ENCODE data around the gene KCNMA1.
A peak's percentile ranks its signal among the peaks of the same experiment; 100 is the strongest.

The KCNMA1 gene

DNA sequence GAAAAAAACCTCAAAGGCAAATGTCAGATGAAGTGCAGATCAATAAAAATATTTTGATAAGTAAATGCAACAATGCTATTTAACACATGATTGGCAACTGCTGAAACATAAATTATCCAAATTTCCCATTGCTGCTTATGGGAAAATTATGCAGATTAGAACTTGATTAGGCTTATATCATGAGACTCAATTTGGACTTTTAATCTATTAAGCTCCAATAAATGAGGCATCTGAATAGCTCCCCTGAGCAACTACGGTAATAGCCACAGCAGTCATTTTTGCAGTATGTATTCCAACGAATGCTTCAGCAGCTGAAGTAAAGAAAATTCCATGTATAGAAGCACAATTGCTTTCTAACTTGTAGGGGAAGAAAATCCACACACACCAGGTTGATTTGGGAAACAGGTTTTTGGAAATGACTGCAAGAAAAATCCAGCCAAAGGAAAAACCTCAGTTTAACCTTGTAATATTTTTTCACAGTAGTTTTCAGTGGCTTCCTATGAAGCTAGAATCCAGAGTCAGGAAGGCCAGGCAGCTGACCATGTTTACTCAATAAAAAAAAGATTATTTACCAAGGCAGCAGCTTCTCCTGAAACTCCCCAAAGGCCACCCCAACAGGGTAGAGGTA, 716.1 kb downstream of the KCNMA1 start:
- Histone ChIP-seq H3K14ac (ENCODE audit: low read length) (no peak overlapping the region), H2BK5ac (ENCODE audit: low read length) (no peak overlapping the region), H2BK15ac (ENCODE audit: low read length) (no peak overlapping the region), H3K27ac (replicated peaks; ENCODE audit: low read length) (no peak overlapping the region), H3K79me1 (ENCODE audit: low read depth, low read length) (no peaks in the 10 kb centered on the region), H4K8ac (ENCODE audit: low read depth, low read length) (no peak overlapping the region), H3K9ac (ENCODE audit: low read depth, low read length, poor library complexity) (no peak overlapping the region), H3K9me3 (replicated peaks in 1 of 2; ENCODE audit: control insufficient read depth in 2 of 2, insufficient read depth in 1 of 2, low read depth in 1 of 2, low read length in 2 of 2) (no peaks in the 10 kb centered on the region), H4K91ac (ENCODE audit: low read depth, low read length, poor library complexity) (no peak overlapping the region), H2BK120ac (ENCODE audit: low read depth, low read length) (no peak overlapping the region), H2AK5ac (ENCODE audit: low read depth, low read length) (no peak overlapping the region), H3K27me3 (ENCODE audit: control insufficient read depth in 3 of 3, insufficient read depth in 3 of 3, low read depth in 1 of 3, low read length in 3 of 3) (no peaks in the 10 kb centered on the region), H3K4me2 (ENCODE audit: insufficient read depth, low read length, poor library complexity, severe bottlenecking) (no peak overlapping the region), H3K23ac (ENCODE audit: low read depth, low read length, poor library complexity) (no peak overlapping the region), H3K4me3 (ENCODE audit: low read length in 2 of 2) (no peak overlapping the region), H3K18ac (ENCODE audit: low read length) (no peak overlapping the region), H2AFZ (ENCODE audit: low read length) (no peak overlapping the region), H3K4ac (ENCODE audit: low read length) (no peak overlapping the region), H3K36me3 (replicated peaks in 1 of 2; ENCODE audit: control insufficient read depth in 2 of 2, insufficient read depth in 2 of 2, low read length in 2 of 2) (no peaks in the 10 kb centered on the region), H3K4me1 (ENCODE audit: control insufficient read depth in 2 of 2, insufficient read depth in 1 of 2, low read depth in 1 of 2, low read length in 2 of 2) (no peaks in the 10 kb centered on the region), H2BK12ac (ENCODE audit: low read length) (no peak overlapping the region)
- DNase-seq (ENCODE audit: low spot score) = no peak
- WGBS, 2 donors (ENCODE audit: extremely low coverage in 2 of 2, insufficient read length in 2 of 2, insufficient replicate concordance in 1 of 2) = no CpG with 5 or more reads among the region's 2 CpGs

DNA sequence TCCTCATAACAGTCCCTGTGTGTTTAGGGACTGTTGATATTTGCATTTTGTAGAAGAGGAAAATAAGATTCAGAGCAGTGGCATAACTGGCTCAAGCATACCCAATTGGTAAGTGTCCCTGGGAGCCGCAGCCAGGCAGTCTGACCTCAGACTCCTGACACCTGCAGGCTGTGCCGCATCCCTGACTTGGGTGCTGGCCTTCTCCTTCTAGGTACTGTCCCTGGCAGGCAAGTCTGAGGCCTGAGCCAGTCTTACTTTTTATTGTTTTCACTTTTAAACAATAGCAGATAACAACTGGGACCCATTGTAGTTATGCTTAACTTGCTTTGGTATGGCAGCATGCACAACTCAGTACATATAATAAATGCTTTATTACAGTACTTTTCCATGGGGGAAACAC, 717.0 kb downstream of the KCNMA1 start:
- Histone ChIP-seq H2BK12ac (ENCODE audit: low read length) (no peak overlapping the region), H2BK120ac (ENCODE audit: low read depth, low read length) (no peak overlapping the region), H2AK5ac (ENCODE audit: low read depth, low read length) (no peak overlapping the region), H2BK15ac (ENCODE audit: low read length) (no peak overlapping the region), H3K27ac (replicated peaks; ENCODE audit: low read length) (no peak overlapping the region), H4K91ac (ENCODE audit: low read depth, low read length, poor library complexity) (no peak overlapping the region), H2BK5ac (ENCODE audit: low read length) (no peak overlapping the region), H3K9me3 (replicated peaks in 1 of 2; ENCODE audit: control insufficient read depth in 2 of 2, insufficient read depth in 1 of 2, low read depth in 1 of 2, low read length in 2 of 2) (no peaks in the 10 kb centered on the region), H3K36me3 (replicated peaks in 1 of 2; ENCODE audit: control insufficient read depth in 2 of 2, insufficient read depth in 2 of 2, low read length in 2 of 2) (no peaks in the 10 kb centered on the region), H3K4ac (ENCODE audit: low read length) (no peak overlapping the region), H4K8ac (ENCODE audit: low read depth, low read length) (no peak overlapping the region), H3K23ac (ENCODE audit: low read depth, low read length, poor library complexity) (no peak overlapping the region), H3K27me3 (ENCODE audit: control insufficient read depth in 3 of 3, insufficient read depth in 3 of 3, low read depth in 1 of 3, low read length in 3 of 3) (no peaks in the 10 kb centered on the region), H3K4me2 (ENCODE audit: insufficient read depth, low read length, poor library complexity, severe bottlenecking) (no peak overlapping the region), H2AFZ (ENCODE audit: low read length) (no peak overlapping the region), H3K9ac (ENCODE audit: low read depth, low read length, poor library complexity) (no peak overlapping the region), H3K18ac (ENCODE audit: low read length) (peak overlapping the region; percentile 41), H3K4me3 (ENCODE audit: low read length in 2 of 2) (no peak overlapping the region), H3K79me1 (ENCODE audit: low read depth, low read length) (no peaks in the 10 kb centered on the region), H3K14ac (ENCODE audit: low read length) (no peak overlapping the region), H3K4me1 (ENCODE audit: control insufficient read depth in 2 of 2, insufficient read depth in 1 of 2, low read depth in 1 of 2, low read length in 2 of 2) (no peaks in the 10 kb centered on the region)
- DNase-seq (ENCODE audit: low spot score) = no peak
- no CpG with 5 or more reads among the region's 2 CpGs for WGBS, 2 donors (ENCODE audit: extremely low coverage in 2 of 2, insufficient read length in 2 of 2, insufficient replicate concordance in 1 of 2)

- no peak overlapping the region for H2BK5ac ChIP-seq (ENCODE audit: low read length)
- H3K4ac ChIP-seq (ENCODE audit: low read length) = no peak overlapping the region
- no peak overlapping the region for H4K8ac ChIP-seq (ENCODE audit: low read depth, low read length)
- no peak overlapping the region for H2BK12ac ChIP-seq (ENCODE audit: low read length)
- no CpG with 5 or more reads among the region's 1 CpG for WGBS, 2 donors (ENCODE audit: extremely low coverage in 2 of 2, insufficient read length in 2 of 2, insufficient replicate concordance in 1 of 2)
- no peak overlapping the region for H2BK15ac ChIP-seq (ENCODE audit: low read length)
- no peaks in the 10 kb centered on the region for H3K9me3 ChIP-seq (replicated peaks in 1 of 2; ENCODE audit: control insufficient read depth in 2 of 2, insufficient read depth in 1 of 2, low read depth in 1 of 2, low read length in 2 of 2)
- no peak overlapping the region for H3K4me3 ChIP-seq (ENCODE audit: low read length in 2 of 2)
- no peaks in the 10 kb centered on the region for H3K36me3 ChIP-seq (replicated peaks in 1 of 2; ENCODE audit: control insufficient read depth in 2 of 2, insufficient read depth in 2 of 2, low read length in 2 of 2)
- H3K14ac ChIP-seq (ENCODE audit: low read length) = no peak overlapping the region
- no peak for DNase-seq (ENCODE audit: low spot score)
- no peak overlapping the region for H3K4me2 ChIP-seq (ENCODE audit: insufficient read depth, low read length, poor library complexity, severe bottlenecking)
- H4K91ac ChIP-seq (ENCODE audit: low read depth, low read length, poor library complexity) = no peak overlapping the region
- no peak overlapping the region for H3K9ac ChIP-seq (ENCODE audit: low read depth, low read length, poor library complexity)
- no peak overlapping the region for H3K18ac ChIP-seq (ENCODE audit: low read length)
- H2AK5ac ChIP-seq (ENCODE audit: low read depth, low read length) = no peak overlapping the region
- no peak overlapping the region for H3K23ac ChIP-seq (ENCODE audit: low read depth, low read length, poor library complexity)
- H3K27ac ChIP-seq (replicated peaks; ENCODE audit: low read length) = no peak overlapping the region
- H2AFZ ChIP-seq (ENCODE audit: low read length) = no peak overlapping the region
- peaks cover 0 to 4% of the 10 kb centered on the region in 2 donors for H3K4me1 ChIP-seq (ENCODE audit: control insufficient read depth in 2 of 2, insufficient read depth in 1 of 2, low read depth in 1 of 2, low read length in 2 of 2)
- no peaks in the 10 kb centered on the region for H3K79me1 ChIP-seq (ENCODE audit: low read depth, low read length)
- no peaks in the 10 kb centered on the region for H3K27me3 ChIP-seq (ENCODE audit: control insufficient read depth in 3 of 3, insufficient read depth in 3 of 3, low read depth in 1 of 3, low read length in 3 of 3)
- H2BK120ac ChIP-seq (ENCODE audit: low read depth, low read length) = no peak overlapping the region
Observed at GRCh38 chr10:76918106-76918505, 719.5 kb downstream of the KCNMA1 start.

GRCh38 chr10:76917071-76917470, 720.5 kb downstream of the KCNMA1 start:
- no peak overlapping the region for H3K4me2 ChIP-seq (ENCODE audit: insufficient read depth, low read length, poor library complexity, severe bottlenecking)
- H3K18ac ChIP-seq (ENCODE audit: low read length) = no peak overlapping the region
- no peak overlapping the region for H4K8ac ChIP-seq (ENCODE audit: low read depth, low read length)
- no peak overlapping the region for H3K14ac ChIP-seq (ENCODE audit: low read length)
- H3K9me3 ChIP-seq (replicated peaks in 1 of 2; ENCODE audit: control insufficient read depth in 2 of 2, insufficient read depth in 1 of 2, low read depth in 1 of 2, low read length in 2 of 2) = no peaks in the 10 kb centered on the region
- no peaks in the 10 kb centered on the region for H3K27me3 ChIP-seq (ENCODE audit: control insufficient read depth in 3 of 3, insufficient read depth in 3 of 3, low read depth in 1 of 3, low read length in 3 of 3)
- DNase-seq (ENCODE audit: low spot score) = no peak
- peaks cover 0 to 4% of the 10 kb centered on the region in 2 donors for H3K4me1 ChIP-seq (ENCODE audit: control insufficient read depth in 2 of 2, insufficient read depth in 1 of 2, low read depth in 1 of 2, low read length in 2 of 2)
- no peak overlapping the region for H2BK12ac ChIP-seq (ENCODE audit: low read length)
- H3K4me3 ChIP-seq (ENCODE audit: low read length in 2 of 2) = no peak overlapping the region
- no peaks in the 10 kb centered on the region for H3K36me3 ChIP-seq (replicated peaks in 1 of 2; ENCODE audit: control insufficient read depth in 2 of 2, insufficient read depth in 2 of 2, low read length in 2 of 2)
- no peaks in the 10 kb centered on the region for H3K79me1 ChIP-seq (ENCODE audit: low read depth, low read length)
- H3K27ac ChIP-seq (replicated peaks; ENCODE audit: low read length) = no peak overlapping the region
- H2BK5ac ChIP-seq (ENCODE audit: low read length) = no peak overlapping the region
- H2AFZ ChIP-seq (ENCODE audit: low read length) = no peak overlapping the region
- no CpG with 5 or more reads among the region's 8 CpGs for WGBS, 2 donors (ENCODE audit: extremely low coverage in 2 of 2, insufficient read length in 2 of 2, insufficient replicate concordance in 1 of 2)
- no peak overlapping the region for H2AK5ac ChIP-seq (ENCODE audit: low read depth, low read length)
- H4K91ac ChIP-seq (ENCODE audit: low read depth, low read length, poor library complexity) = no peak overlapping the region
- H3K9ac ChIP-seq (ENCODE audit: low read depth, low read length, poor library complexity) = no peak overlapping the region
- H2BK120ac ChIP-seq (ENCODE audit: low read depth, low read length) = no peak overlapping the region
- no peak overlapping the region for H3K4ac ChIP-seq (ENCODE audit: low read length)
- no peak overlapping the region for H3K23ac ChIP-seq (ENCODE audit: low read depth, low read length, poor library complexity)
- no peak overlapping the region for H2BK15ac ChIP-seq (ENCODE audit: low read length)

Measured in neuronal stem cell (in vitro differentiated cells).